Measurements from ENCODE around the gene AGGF1.

The AGGF1 gene

GRCh38 chr5:77006124-77006523 is 24.1 kb upstream of the AGGF1 start:
- no peak for TF ChIP-seq EZH2phosphoT487 (conservative IDR thresholded peaks at IDR 0.05; ENCODE audit: low read length)
- TF ChIP-seq CTCF (IDR thresholded peaks at IDR 0.05; ENCODE audit: insufficient read depth, low read length, poor library complexity, severe bottlenecking): no peak
- no peaks in the 10 kb centered on the region for H3K9me3 ChIP-seq (ENCODE audit: insufficient read depth, low read length)
- H3K9me2 ChIP-seq (replicated peaks; ENCODE audit: insufficient read depth, low read length): no peaks in the 10 kb centered on the region
- H3K9ac ChIP-seq (ENCODE audit: low read length): no peak overlapping the region
- no peak overlapping the region for H3K27ac ChIP-seq (ENCODE audit: low read depth, low read length)
- H2AFZ ChIP-seq (ENCODE audit: low read depth, low read length, severe bottlenecking): no peak overlapping the region
- no peaks in the 10 kb centered on the region; the same call in 1 of the 2 replicates for H3K36me3 ChIP-seq (ENCODE audit: low read length)
- H4K20me1 ChIP-seq (ENCODE audit: low read depth, low read length): no peaks in the 10 kb centered on the region
- no peaks in the 10 kb centered on the region for H3K27me3 ChIP-seq (ENCODE audit: low read length)
- H3K79me2 ChIP-seq (ENCODE audit: insufficient read depth, low read length): no peaks in the 10 kb centered on the region
- no peak overlapping the region for H3K4me3 ChIP-seq (ENCODE audit: insufficient read depth, low read length, poor library complexity, severe bottlenecking)
- H3K4me2 ChIP-seq (ENCODE audit: low read depth, low read length, poor library complexity, severe bottlenecking): no peak overlapping the region
- H3F3A ChIP-seq (ENCODE audit: insufficient read depth): no peaks in the 10 kb centered on the region

DNA sequence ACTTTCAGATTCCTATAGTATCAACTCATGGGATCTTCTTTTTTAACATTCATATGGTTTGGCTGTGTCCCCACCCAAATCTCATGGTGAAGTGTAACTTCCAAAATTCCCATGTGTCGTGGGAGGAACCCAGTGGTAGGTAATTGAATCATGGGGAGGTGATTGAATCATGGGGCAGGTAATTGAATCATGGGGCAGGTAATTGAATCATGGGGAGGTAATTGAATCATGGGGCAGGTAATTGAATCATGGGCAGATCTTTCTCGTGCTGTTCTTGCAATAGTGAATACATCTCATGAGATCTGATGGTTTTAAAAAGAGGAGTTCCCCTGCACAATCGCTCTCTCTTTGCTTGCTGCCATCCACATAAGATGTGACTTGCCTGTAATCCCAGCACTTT is 21.8 kb upstream of the AGGF1 start:
- Histone ChIP-seq H4K20me1 (ENCODE audit: low read depth, low read length) (no peaks in the 10 kb centered on the region), H3K9ac (ENCODE audit: low read length) (no peak overlapping the region), H3K4me3 (ENCODE audit: insufficient read depth, low read length, poor library complexity, severe bottlenecking) (no peak overlapping the region), H3K27ac (ENCODE audit: low read depth, low read length) (no peak overlapping the region), H3K4me2 (ENCODE audit: low read depth, low read length, poor library complexity, severe bottlenecking) (no peak overlapping the region), H3K79me2 (ENCODE audit: insufficient read depth, low read length) (no peaks in the 10 kb centered on the region), H3F3A (ENCODE audit: insufficient read depth) (no peaks in the 10 kb centered on the region), H2AFZ (ENCODE audit: low read depth, low read length, severe bottlenecking) (no peak overlapping the region), H3K27me3 (ENCODE audit: low read length) (no peaks in the 10 kb centered on the region), H3K9me2 (replicated peaks; ENCODE audit: insufficient read depth, low read length) (no peaks in the 10 kb centered on the region), H3K36me3 (ENCODE audit: low read length) (no peaks in the 10 kb centered on the region; the same call in 1 of the 2 replicates), H3K9me3 (ENCODE audit: insufficient read depth, low read length) (no peaks in the 10 kb centered on the region)
- no peak for TF ChIP-seq EZH2phosphoT487 (conservative IDR thresholded peaks at IDR 0.05; ENCODE audit: low read length)
- TF ChIP-seq CTCF (IDR thresholded peaks at IDR 0.05; ENCODE audit: insufficient read depth, low read length, poor library complexity, severe bottlenecking): no peak

DNA sequence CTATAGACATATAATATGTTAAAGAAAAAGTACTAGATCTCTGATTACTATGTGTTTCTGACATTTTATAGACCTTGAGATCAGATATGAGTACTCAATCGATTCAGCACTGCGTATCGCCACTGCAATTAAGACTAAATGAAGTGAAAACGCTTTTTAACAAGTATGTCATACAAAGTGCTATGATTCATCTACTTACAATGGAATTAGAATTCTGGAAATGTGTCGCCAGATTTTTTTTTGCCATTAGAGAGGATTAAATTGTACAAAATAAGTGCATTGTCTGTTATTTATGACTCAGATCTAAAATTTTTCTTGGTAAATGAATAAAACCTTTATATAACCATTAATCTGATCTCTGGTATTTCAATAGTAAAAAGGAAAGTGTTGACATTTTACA is 20.0 kb upstream of the AGGF1 start:
- TF ChIP-seq EZH2phosphoT487 (conservative IDR thresholded peaks at IDR 0.05; ENCODE audit: low read length): no peak
- TF ChIP-seq CTCF (IDR thresholded peaks at IDR 0.05; ENCODE audit: insufficient read depth, low read length, poor library complexity, severe bottlenecking): no peak
- no peaks in the 10 kb centered on the region for H3F3A ChIP-seq (ENCODE audit: insufficient read depth)

More for the DNA sequence above, 20.0 kb upstream of the AGGF1 start:
- Histone ChIP-seq H3K79me2 (ENCODE audit: insufficient read depth, low read length) (no peaks in the 10 kb centered on the region), H4K20me1 (ENCODE audit: low read depth, low read length) (no peaks in the 10 kb centered on the region), H3K4me3 (ENCODE audit: insufficient read depth, low read length, poor library complexity, severe bottlenecking) (no peak overlapping the region), H3K4me2 (ENCODE audit: low read depth, low read length, poor library complexity, severe bottlenecking) (no peak overlapping the region), H3K36me3 (ENCODE audit: low read length) (no peaks in the 10 kb centered on the region; the same call in 1 of the 2 replicates), H3K27me3 (ENCODE audit: low read length) (no peaks in the 10 kb centered on the region), H3K9me3 (ENCODE audit: insufficient read depth, low read length) (no peaks in the 10 kb centered on the region), H3K9ac (ENCODE audit: low read length) (no peak overlapping the region), H3K9me2 (replicated peaks; ENCODE audit: insufficient read depth, low read length) (no peaks in the 10 kb centered on the region), H2AFZ (ENCODE audit: low read depth, low read length, severe bottlenecking) (no peak overlapping the region), H3K27ac (ENCODE audit: low read depth, low read length) (no peak overlapping the region)
